NB4 (cell line): ENCODE data around the gene CUZD1.
"Not testable (repeated sequence)": the region's sequence is repeated elsewhere in the genome, so short reads cannot be mapped to it uniquely, and the experiment has no call there.

Experiments used
- CTCF ChIP-seq: IDR thresholded peaks from one replicate; pipeline ENCODE4 v1.5.1; 2012; ENCODE audit warnings: low read depth, low read length
- POLR2A ChIP-seq: IDR thresholded peaks from 2 replicates; pipeline ENCODE4 v1.6.1; 2011; ENCODE audit warnings: mild to moderate bottlenecking; ENCODE audit not compliant: insufficient read length; ENCODE audit errors: extremely low read depth

GRCh38 chr10:122868768-122869167, 23.1 kb upstream of the CUZD1 start:
- not testable (repeated sequence) for TF ChIP-seq CTCF, POLR2A
